ENCODE results near the gene ZFYVE28. TPM values are rescaled to one million over a fixed set of nuclear protein-coding genes. Genes with fewer than 3 reads are reported as not detected.
A peak's percentile ranks its signal among the peaks of the same experiment; 100 is the strongest.

The ZFYVE28 gene
- total and polyA plus RNA-seq, 7 donors: 1.7 to 7.7 (median 3.4) TPM

GRCh38 chr4:2246384-2247127, 171.9 kb downstream of the ZFYVE28 start:
- DNase-seq (peak in 1 of 2 donors; percentile 51), ATAC-seq (no peak)
- TF ChIP-seq, protein P1, sequence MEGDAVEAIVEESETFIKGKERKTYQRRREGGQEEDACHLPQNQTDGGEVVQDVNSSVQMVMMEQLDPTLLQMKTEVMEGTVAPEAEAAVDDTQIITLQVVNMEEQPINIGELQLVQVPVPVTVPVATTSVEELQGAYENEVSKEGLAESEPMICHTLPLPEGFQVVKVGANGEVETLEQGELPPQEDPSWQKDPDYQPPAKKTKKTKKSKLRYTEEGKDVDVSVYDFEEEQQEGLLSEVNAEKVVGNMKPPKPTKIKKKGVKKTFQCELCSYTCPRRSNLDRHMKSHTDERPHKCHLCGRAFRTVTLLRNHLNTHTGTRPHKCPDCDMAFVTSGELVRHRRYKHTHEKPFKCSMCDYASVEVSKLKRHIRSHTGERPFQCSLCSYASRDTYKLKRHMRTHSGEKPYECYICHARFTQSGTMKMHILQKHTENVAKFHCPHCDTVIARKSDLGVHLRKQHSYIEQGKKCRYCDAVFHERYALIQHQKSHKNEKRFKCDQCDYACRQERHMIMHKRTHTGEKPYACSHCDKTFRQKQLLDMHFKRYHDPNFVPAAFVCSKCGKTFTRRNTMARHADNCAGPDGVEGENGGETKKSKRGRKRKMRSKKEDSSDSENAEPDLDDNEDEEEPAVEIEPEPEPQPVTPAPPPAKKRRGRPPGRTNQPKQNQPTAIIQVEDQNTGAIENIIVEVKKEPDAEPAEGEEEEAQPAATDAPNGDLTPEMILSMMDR (IDR thresholded peaks at IDR 0.05): no peak
- peaks cover 13% of the 10 kb centered on the region for H3K4me1 ChIP-seq
- no peak overlapping the region for H3K27ac ChIP-seq
- H3K9me3 ChIP-seq: no peaks in the 10 kb centered on the region
- intact Hi-C loops (cut with DNase I): no loop called here
- no peaks in the 10 kb centered on the region for H3K27me3 ChIP-seq (ENCODE audit: insufficient read depth in 3 of 3, low read length in 2 of 3)
- peaks cover 0 to 41% of the 10 kb centered on the region in 2 donors for H3K36me3 ChIP-seq (ENCODE audit: insufficient read depth in 1 of 2, low read depth in 1 of 2)
- 84 to 92% (median 86%) methylated on average over 19 of the region's 19 CpGs for WGBS, 3 donors
- H3K4me3 ChIP-seq: no peak overlapping the region

DNA sequence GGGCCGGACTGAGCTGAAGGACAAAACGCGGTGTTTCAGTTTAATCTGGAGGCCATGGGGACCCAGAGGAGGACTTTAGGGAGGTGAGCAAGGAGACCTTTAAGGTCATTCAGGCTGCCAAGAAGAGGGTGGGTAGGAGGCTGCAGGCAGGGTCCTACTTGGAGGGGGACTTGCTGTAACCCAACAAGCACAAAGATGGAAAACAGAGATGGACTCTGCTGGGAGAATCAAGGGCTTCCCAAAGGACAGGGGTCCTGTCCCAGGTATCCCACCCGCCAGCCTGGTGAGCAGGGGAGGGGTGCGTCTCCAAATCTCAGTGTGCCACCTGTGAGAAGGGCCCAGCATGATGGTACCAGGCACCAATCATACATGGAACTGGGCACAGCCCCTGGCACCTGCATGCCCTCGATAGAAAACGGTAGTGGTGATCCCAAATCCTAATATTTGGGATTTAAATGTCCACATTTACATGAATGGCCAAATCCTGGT, 172.6 kb downstream of the ZFYVE28 start:
- WGBS, 3 donors: 62 to 78% (median 68%) methylated on average over 7 of the region's 7 CpGs
- intact Hi-C loops (cut with DNase I): no loop called here
- H3K27me3 ChIP-seq (ENCODE audit: insufficient read depth in 3 of 3, low read length in 2 of 3): no peaks in the 10 kb centered on the region
- no peaks in the 10 kb centered on the region for H3K9me3 ChIP-seq
- peaks cover 0 to 34% of the 10 kb centered on the region in 2 donors for H3K36me3 ChIP-seq (ENCODE audit: insufficient read depth in 1 of 2, low read depth in 1 of 2)
- TF ChIP-seq, protein P1 (IDR thresholded peaks at IDR 0.05): no peak
- peaks cover 17% of the 10 kb centered on the region for H3K4me1 ChIP-seq
- DNase-seq (no peak), ATAC-seq (no peak)
- H3K27ac ChIP-seq: no peak overlapping the region
- H3K4me3 ChIP-seq: no peak overlapping the region

- H3K27me3 ChIP-seq (ENCODE audit: insufficient read depth in 3 of 3, low read length in 2 of 3): no peaks in the 10 kb centered on the region
- TF ChIP-seq, protein P1 (IDR thresholded peaks at IDR 0.05): no peak
- intact Hi-C loops (cut with DNase I): no loop called here
- H3K4me1 ChIP-seq: peaks cover 23% of the 10 kb centered on the region
- ATAC-seq: no peak
- peaks cover 0 to 29% of the 10 kb centered on the region in 2 donors for H3K36me3 ChIP-seq (ENCODE audit: insufficient read depth in 1 of 2, low read depth in 1 of 2)
- peak in 1 of 2 donors; percentile 50 for DNase-seq
- no peaks in the 10 kb centered on the region for H3K9me3 ChIP-seq
- peak overlapping the region; percentile 23 for H3K27ac ChIP-seq
- 53 to 60% (median 54%) methylated on average over 7 of the region's 7 CpGs for WGBS, 3 donors
- H3K4me3 ChIP-seq: no peak overlapping the region
Measured at GRCh38 chr4:2245057-2245786, 173.2 kb downstream of the ZFYVE28 start.

DNA sequence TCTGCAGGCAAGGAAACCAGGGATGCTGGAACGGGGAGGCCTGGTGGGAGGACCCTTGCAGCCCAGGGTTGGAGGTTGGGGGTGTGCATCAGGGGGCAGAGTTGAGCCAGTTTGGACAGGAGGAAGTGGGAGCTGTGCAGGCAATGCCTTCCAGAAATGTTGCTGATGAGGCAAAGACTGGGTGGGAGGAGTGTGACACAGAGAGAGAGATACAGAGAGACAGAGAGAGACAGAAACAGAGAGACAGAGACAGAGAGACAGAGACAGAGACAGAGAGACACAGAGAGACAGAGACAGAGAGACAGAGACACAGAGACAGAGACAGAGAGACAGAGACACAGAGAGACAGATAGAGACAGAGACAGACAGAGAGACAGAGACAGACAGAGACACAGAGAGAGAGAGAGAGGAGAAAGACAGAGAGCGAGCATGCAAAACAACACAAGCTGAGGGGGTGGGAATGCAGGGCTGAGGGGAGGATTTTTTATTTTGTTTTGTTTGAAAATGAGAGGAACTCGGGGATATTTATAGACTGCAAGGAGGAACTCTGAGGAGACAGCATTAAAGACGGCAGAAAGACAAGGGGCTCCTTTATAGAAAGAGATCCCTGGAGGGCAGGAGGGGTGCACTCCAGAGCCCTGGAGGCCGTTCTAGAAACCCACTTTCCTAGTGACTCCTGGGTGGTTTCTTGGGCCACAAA, 174.6 kb downstream of the ZFYVE28 start:
- TF ChIP-seq, protein P1 (IDR thresholded peaks at IDR 0.05): peak; percentile 5
- 40 to 43% (median 40%) methylated on average over 5 of the region's 5 CpGs for WGBS, 3 donors
- DNase-seq: peak; percentile 58 to 74
- intact Hi-C loops (cut with DNase I): loop anchor here in 1 of 2 donors (2.0 to 5.0 kb wide), 2 partner anchors 17 to 173 kb away; partner anchors contain the start of genes CFAP99 and ZFYVE28
- Histone ChIP-seq H3K27ac (peak overlapping the region; percentile 12), H3K4me3 (no peak overlapping the region), H3K9me3 (no peaks in the 10 kb centered on the region), H3K4me1 (peaks cover 37% of the 10 kb centered on the region), H3K36me3 (ENCODE audit: insufficient read depth in 1 of 2, low read depth in 1 of 2) (peaks cover 0 to 29% of the 10 kb centered on the region in 2 donors), H3K27me3 (ENCODE audit: insufficient read depth in 3 of 3, low read length in 2 of 3) (no peaks in the 10 kb centered on the region)
- no peak for ATAC-seq

All from psoas muscle (tissue), 8 donors.